ENCODE measurements around the gene ACSM2B. TPM values are rescaled to one million over a fixed set of nuclear protein-coding genes. Genes with fewer than 3 reads are reported as not detected.
"Not testable (repeated sequence)": the region's sequence is repeated elsewhere in the genome, so short reads cannot be mapped to it uniquely, and the experiment has no call there.

ACSM2B gene
- total and polyA plus RNA-seq, 10 of the 15 experiments (the other 5 are each of a cell fraction or from before 2014, with no cell fraction given), result not detected

DNA sequence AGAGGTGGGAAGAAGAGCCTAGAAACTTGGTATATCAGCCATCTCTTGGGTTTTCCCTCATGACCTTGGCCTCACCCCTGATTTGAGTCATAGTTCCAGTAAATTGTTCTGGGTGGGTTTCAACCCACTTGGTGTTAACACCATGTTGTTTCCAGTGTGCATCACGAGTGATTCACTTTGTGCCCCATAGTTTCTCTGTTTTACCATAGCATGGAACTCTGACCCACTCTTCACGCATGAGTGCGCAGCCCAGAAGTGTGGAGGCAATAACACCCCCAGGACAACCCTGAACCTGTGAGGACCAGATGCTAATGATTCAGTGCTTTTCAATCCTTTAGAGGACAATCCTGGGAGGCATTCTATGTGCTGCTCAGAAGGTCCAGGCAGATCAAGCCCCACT lies 21.5 kb downstream of the ACSM2B start:
- ATAC-seq; FAIRE-seq; CTCF ChIA-PET; H3K79me2 ChIP-seq (ENCODE audit: control insufficient read depth, insufficient read depth, low read length); intact Hi-C loops (cut with micrococcal nuclease; ENCODE audit: unreplicated experiment); SMC1A ChIA-PET (ENCODE audit: uncharacterized antibody, unreplicated experiment); POLR2A ChIA-PET; H2AFZ ChIP-seq (ENCODE audit: control insufficient read depth, low read depth, low read length); BruUV-seq (replicated peaks); H3K4me3 ChIP-seq; H4K20me1 ChIP-seq (ENCODE audit: control insufficient read depth, insufficient read depth); H3K9ac ChIP-seq (ENCODE audit: control insufficient read depth, insufficient read depth, low read length); H3K4me2 ChIP-seq (ENCODE audit: control insufficient read depth, insufficient read depth); H3K36me3 ChIP-seq (ENCODE audit: control insufficient read depth in 2 of 2, insufficient read depth in 2 of 2, low read length in 1 of 2); H3K9me3 ChIP-seq (replicated peaks; ENCODE audit: control insufficient read depth, insufficient read depth, low read length); H3K27ac ChIP-seq (ENCODE audit: control insufficient read depth, insufficient read depth); H3K4me1 ChIP-seq (ENCODE audit: control insufficient read depth, insufficient read depth, low read length); DNase-seq (ENCODE audit: low read depth, low spot score); in situ Hi-C loops (cut with MboI); H3K27me3 ChIP-seq (replicated peaks in 1 of 2; ENCODE audit: control insufficient read depth in 2 of 2, insufficient read depth in 2 of 2, low read length in 1 of 2); RAD21 ChIA-PET (ENCODE audit: unreplicated experiment): not testable (repeated sequence)
- WGBS (ENCODE audit: insufficient coverage, insufficient replicate concordance, low lambda C conversion rate, missing lambda C conversion rate), result 42% methylated on average over 3 of the region's 3 CpGs

GRCh38 chr16:20553493-20553892 lies 22.7 kb downstream of the ACSM2B start:
- SMC1A ChIA-PET (ENCODE audit: uncharacterized antibody, unreplicated experiment); H3K27me3 ChIP-seq (replicated peaks in 1 of 2; ENCODE audit: control insufficient read depth in 2 of 2, insufficient read depth in 2 of 2, low read length in 1 of 2); POLR2A ChIA-PET: not testable (repeated sequence)

GRCh38 chr16:20546951-20547350 lies 29.2 kb downstream of the ACSM2B start:
- H3K4me1 ChIP-seq (ENCODE audit: control insufficient read depth, insufficient read depth, low read length); H3K9me3 ChIP-seq (replicated peaks; ENCODE audit: control insufficient read depth, insufficient read depth, low read length); H3K27ac ChIP-seq (ENCODE audit: control insufficient read depth, insufficient read depth); H4K20me1 ChIP-seq (ENCODE audit: control insufficient read depth, insufficient read depth); ATAC-seq; POLR2A ChIA-PET; SMC1A ChIA-PET (ENCODE audit: uncharacterized antibody, unreplicated experiment); in situ Hi-C loops (cut with MboI); RAD21 ChIA-PET (ENCODE audit: unreplicated experiment); H3K27me3 ChIP-seq (replicated peaks in 1 of 2; ENCODE audit: control insufficient read depth in 2 of 2, insufficient read depth in 2 of 2, low read length in 1 of 2); intact Hi-C loops (cut with micrococcal nuclease; ENCODE audit: unreplicated experiment); H3K4me3 ChIP-seq; FAIRE-seq; H3K36me3 ChIP-seq (ENCODE audit: control insufficient read depth in 2 of 2, insufficient read depth in 2 of 2, low read length in 1 of 2); BruUV-seq (replicated peaks); H3K79me2 ChIP-seq (ENCODE audit: control insufficient read depth, insufficient read depth, low read length); DNase-seq (ENCODE audit: low read depth, low spot score); H3K9ac ChIP-seq (ENCODE audit: control insufficient read depth, insufficient read depth, low read length); H3K4me2 ChIP-seq (ENCODE audit: control insufficient read depth, insufficient read depth); H2AFZ ChIP-seq (ENCODE audit: control insufficient read depth, low read depth, low read length); CTCF ChIA-PET: not testable (repeated sequence)
- WGBS (ENCODE audit: insufficient coverage, insufficient replicate concordance, low lambda C conversion rate, missing lambda C conversion rate), result 0% methylated on average over 1 of the region's 1 CpG

More at GRCh38 chr16:20553493-20553892, 22.7 kb downstream of the ACSM2B start:
- H3K79me2 ChIP-seq (ENCODE audit: control insufficient read depth, insufficient read depth, low read length); H2AFZ ChIP-seq (ENCODE audit: control insufficient read depth, low read depth, low read length); RAD21 ChIA-PET (ENCODE audit: unreplicated experiment); H3K4me2 ChIP-seq (ENCODE audit: control insufficient read depth, insufficient read depth); DNase-seq (ENCODE audit: low read depth, low spot score); ATAC-seq; FAIRE-seq; BruUV-seq (replicated peaks); H3K4me3 ChIP-seq; in situ Hi-C loops (cut with MboI); H3K27ac ChIP-seq (ENCODE audit: control insufficient read depth, insufficient read depth); H3K9ac ChIP-seq (ENCODE audit: control insufficient read depth, insufficient read depth, low read length); H3K36me3 ChIP-seq (ENCODE audit: control insufficient read depth in 2 of 2, insufficient read depth in 2 of 2, low read length in 1 of 2); H3K4me1 ChIP-seq (ENCODE audit: control insufficient read depth, insufficient read depth, low read length); H4K20me1 ChIP-seq (ENCODE audit: control insufficient read depth, insufficient read depth); H3K9me3 ChIP-seq (replicated peaks; ENCODE audit: control insufficient read depth, insufficient read depth, low read length); intact Hi-C loops (cut with micrococcal nuclease; ENCODE audit: unreplicated experiment): not testable (repeated sequence)
- WGBS (ENCODE audit: insufficient coverage, insufficient replicate concordance, low lambda C conversion rate, missing lambda C conversion rate), result 0% methylated on average over 3 of the region's 3 CpGs
- CTCF ChIA-PET, result interaction anchor here (1.4 kb wide), 1 partner anchor 169 kb away, joined by 3 read pairs; no protein-coding TSS in a partner anchor

DNA sequence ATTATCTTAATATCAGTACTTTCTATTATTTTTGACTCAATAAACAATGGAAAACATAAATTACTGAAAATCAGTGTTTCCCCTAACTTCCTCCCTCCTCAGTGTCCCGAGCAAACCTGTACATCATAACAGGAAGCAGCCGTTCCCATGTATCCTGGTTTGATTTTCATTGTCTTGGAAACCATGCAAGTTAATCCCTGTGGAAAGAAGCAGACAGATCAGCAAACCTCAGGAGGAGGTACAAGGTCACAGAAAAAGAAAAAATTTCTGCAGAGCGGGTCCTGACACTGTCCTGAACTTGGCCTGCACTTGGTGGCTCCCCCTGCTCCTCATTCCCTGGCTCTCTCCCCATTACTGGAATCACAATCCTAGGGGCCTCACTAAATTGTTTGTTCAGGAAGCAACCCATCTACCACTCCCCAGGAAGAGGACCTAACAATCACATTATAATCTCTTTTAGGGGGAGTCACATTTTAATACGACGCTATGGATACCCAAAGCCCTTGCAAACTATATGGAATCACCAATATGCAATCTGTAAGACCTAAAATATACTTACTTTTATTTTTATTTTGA lies 29.8 kb downstream of the ACSM2B start:
- DNase-seq (ENCODE audit: low read depth, low spot score); H3K9ac ChIP-seq (ENCODE audit: control insufficient read depth, insufficient read depth, low read length); H3K4me1 ChIP-seq (ENCODE audit: control insufficient read depth, insufficient read depth, low read length); BruUV-seq (replicated peaks); FAIRE-seq; H3K36me3 ChIP-seq (ENCODE audit: control insufficient read depth in 2 of 2, insufficient read depth in 2 of 2, low read length in 1 of 2); POLR2A ChIA-PET; RAD21 ChIA-PET (ENCODE audit: unreplicated experiment); CTCF ChIA-PET; H3K79me2 ChIP-seq (ENCODE audit: control insufficient read depth, insufficient read depth, low read length); in situ Hi-C loops (cut with MboI); H3K4me3 ChIP-seq; H3K9me3 ChIP-seq (replicated peaks; ENCODE audit: control insufficient read depth, insufficient read depth, low read length); SMC1A ChIA-PET (ENCODE audit: uncharacterized antibody, unreplicated experiment); intact Hi-C loops (cut with micrococcal nuclease; ENCODE audit: unreplicated experiment); ATAC-seq; H3K27me3 ChIP-seq (replicated peaks in 1 of 2; ENCODE audit: control insufficient read depth in 2 of 2, insufficient read depth in 2 of 2, low read length in 1 of 2); H4K20me1 ChIP-seq (ENCODE audit: control insufficient read depth, insufficient read depth); H2AFZ ChIP-seq (ENCODE audit: control insufficient read depth, low read depth, low read length); H3K4me2 ChIP-seq (ENCODE audit: control insufficient read depth, insufficient read depth); H3K27ac ChIP-seq (ENCODE audit: control insufficient read depth, insufficient read depth): not testable (repeated sequence)
- WGBS (ENCODE audit: insufficient coverage, insufficient replicate concordance, low lambda C conversion rate, missing lambda C conversion rate), result 31% methylated on average over 4 of the region's 5 CpGs

Data from GM12878 (cell line).